GM04503 (cell line): ENCODE results near the gene PTPRD.
A peak's percentile ranks its signal among the peaks of the same experiment; 100 is the strongest.
"Not testable (repeated sequence)": the region's sequence is repeated elsewhere in the genome, so short reads cannot be mapped to it uniquely, and the experiment has no call there.

Experiments
- DNase-seq: peaks from one replicate; pipeline ENCODE4 v3.0.0-alpha.2; 2012; ENCODE audit warnings: low read depth

Gene PTPRD

DNA sequence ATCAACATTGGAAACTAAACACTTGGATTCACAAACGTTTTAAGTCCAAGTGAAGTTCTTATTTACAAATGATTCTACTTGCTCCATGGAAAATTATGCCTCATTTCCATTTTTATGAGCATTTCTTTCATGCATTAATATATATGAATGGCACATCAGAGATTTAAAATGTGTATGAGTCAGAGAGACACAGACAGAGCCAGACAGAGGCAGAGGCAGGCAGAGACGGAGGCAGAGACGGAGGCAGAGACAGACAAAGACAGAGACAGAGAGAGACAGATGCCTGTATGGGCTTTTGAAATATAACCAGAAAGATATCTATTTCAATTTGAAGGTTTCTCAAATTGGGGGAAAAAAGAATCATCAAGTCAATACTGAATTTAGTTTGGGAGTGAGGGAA, 649.0 kb downstream of the PTPRD start:
- DNase-seq, result no peak

- DNase-seq, result no peak
Measured at GRCh38 chr9:9961934-9962333, 650.9 kb downstream of the PTPRD start.

DNA sequence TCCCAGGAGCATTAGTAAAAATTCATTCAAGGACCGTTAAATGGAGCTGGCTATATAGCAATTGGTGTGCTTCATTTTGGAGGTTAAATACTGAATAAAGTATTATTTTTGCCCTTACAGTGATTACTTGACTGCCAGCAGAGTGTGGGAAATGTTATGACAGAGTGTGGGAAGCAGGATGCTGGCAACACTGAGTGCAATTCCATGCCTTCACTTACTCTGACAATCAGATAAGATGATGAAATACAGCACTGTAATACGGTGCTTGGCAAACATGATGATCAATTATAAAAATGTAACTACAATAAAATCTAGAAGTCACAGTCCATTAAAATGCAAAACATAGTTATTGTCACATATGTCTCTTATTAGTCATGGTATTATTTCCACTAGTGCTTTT, 651.3 kb downstream of the PTPRD start:
- DNase-seq, result no peak

DNA sequence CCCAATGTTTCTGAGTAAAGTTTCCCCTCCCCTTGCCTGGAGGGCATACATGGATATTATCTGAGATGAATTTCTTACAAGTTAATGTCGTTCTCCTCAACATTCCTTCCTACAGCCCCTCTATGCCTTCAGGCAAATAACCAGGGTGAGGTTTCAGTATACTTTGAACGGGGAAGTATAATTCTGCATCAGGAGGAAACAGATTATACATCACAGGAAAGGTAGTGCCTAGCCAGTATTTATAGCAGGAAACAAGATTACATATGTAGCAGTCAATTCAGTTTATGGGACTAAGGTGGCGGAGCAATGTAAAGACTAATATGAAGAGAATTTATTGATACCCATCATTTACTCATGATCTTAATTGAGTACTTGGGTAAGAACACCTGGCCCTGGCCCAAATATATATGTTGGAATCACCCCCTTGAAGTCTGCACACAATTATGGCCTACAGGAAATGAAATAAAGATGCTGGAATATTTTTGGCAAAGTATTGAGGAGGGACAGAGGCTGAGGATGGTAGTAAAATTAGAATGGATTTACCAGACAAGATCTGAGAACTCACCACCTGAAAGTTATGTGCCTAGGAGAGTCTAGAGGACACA, 661.1 kb downstream of the PTPRD start:
- no peak for DNase-seq

- DNase-seq, result no peak
Measured at GRCh38 chr9:9950813-9951212, 662.0 kb downstream of the PTPRD start.

DNA sequence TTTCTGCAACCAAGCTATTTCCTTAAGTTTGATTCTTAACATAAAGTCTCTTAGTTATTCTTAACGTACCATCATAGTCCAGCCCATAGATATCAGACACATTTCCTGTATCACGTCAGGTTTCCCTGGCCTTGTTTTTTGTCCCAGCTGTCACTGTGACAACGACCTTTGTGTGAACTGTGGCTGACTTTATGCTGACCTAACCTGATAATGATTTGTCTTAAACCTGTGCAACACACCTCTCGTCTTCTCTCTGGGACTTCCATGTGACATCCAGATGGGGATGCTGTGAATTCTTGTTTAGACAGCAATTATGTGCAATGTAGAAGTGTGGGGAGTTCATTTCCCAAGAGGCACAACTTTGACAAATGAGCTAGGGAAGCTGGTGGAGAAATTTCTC, 662.8 kb downstream of the PTPRD start:
- DNase-seq, result no peak

DNA sequence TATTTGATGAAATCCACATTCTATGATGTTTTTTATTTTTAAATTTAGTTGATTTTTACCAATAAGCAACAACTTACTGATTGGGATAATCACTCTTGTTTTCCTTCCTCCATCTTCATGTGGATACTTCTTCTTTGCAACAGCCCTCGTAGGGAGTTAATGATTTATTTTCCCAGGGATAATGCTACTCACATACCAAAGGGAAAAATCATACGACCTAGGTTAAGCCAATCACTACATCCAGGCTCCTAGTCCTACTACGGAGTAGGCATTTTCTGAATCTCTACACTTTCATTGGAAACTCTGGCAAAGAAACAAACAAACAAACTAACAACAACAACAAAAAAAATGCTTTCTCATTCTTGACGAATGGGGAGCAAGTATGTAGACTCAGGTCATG, 663.4 kb downstream of the PTPRD start:
- DNase-seq, result no peak

- no peak for DNase-seq
Measured at GRCh38 chr9:9945966-9946365, 666.8 kb downstream of the PTPRD start.

DNA sequence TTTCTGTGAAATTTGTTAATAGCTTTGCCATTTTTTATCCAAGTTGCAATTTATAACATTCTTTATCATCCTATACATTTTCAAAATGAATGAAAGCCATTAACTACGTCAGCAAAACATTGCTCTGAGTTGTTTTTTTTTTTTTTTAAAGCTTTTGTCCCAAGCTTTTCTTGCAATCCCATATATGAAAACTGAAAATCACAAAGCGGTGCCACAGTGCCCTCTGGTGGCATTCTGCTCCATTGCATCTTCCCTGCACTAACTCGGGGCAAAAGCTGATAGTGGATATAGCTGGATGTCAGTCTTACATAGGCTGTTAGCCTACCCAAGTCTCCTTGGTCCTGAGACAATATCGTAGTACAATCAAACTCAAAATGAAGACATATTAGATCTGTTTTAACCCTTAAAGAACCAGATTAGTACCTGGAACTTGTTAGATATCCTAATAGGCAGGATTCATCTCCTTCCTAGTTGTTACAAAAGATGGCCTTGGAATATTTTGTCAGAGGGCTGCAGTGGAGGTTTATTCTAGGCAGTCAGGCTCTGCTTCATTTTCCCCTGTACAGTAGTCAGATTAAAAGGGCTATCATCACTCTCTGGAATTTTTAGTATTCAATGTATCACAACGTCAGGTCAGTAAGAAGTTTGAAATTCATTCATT, 669.9 kb downstream of the PTPRD start:
- DNase-seq, result peak; percentile 3

DNA sequence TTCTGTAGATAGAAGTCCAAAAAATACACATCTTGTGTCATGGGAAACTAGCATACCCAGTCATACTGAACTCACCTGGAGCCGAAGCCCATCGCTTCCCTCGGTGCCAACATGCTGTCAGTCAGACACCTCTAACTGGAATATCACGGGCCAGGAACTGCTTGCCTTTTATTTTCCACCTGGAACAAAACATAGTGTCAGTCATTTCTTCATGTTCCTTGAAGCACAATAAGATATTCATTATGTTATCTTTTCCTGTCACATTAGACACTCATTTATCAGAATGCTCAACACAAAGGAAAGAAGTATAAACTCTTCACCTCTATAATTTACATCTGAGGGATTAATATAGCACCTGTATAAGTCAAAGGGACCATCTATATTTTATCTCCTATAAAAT, 674.4 kb downstream of the PTPRD start:
- no peak for DNase-seq

- DNase-seq, result not testable (repeated sequence)
Measured at GRCh38 chr9:9931464-9931863, 681.3 kb downstream of the PTPRD start.

GRCh38 chr9:9924376-9924775, 688.4 kb downstream of the PTPRD start:
- no peak for DNase-seq

GRCh38 chr9:9921805-9922204, 691.0 kb downstream of the PTPRD start:
- no peak for DNase-seq

- no peak for DNase-seq
Measured at GRCh38 chr9:9920425-9921060, 692.3 kb downstream of the PTPRD start.

DNA sequence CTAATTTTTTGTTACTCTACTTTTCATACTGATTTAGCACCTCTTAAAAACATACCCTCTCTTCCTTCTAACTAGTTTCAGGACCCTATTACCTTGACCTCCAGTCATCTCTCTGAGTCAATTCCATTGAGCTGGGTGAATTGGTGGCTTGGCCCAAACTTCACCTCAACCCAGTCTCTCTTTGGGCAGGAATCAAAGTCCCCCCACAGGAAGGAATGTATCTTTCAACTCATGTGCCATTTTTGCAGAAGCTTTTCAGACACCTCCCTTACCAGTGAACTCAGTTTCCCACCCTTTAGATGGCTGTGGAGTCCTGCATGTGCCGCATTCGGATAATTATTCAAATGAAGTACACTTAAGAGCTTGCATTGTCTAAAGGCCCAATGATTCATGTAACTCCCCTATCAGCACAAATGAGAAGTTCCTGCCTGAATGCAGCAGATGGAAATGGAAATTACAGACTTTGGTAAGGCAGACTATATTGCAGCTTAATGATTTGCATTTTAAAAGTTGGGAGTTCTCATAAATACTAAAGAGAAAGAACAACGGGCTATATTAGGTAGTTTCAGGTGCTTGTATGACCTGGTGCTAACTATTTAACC, 693.5 kb downstream of the PTPRD start:
- no peak for DNase-seq

DNA sequence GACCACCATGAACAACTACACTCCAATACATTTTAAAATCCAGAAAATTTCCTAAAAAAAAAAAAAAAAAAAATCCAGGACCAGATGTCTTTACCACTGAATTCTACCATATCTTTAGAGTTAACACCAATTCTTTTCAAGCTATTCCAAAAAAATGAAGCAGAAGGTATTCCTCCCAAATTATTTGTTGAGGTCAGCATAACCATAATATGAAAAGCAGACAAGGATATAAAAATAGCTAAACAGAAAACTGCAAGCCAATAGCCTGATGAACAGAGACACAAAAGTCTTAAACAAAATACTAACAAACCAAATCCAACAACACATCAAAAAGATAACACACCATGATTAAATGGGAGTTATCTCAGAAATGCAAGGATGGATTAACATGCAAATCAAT, 695.4 kb downstream of the PTPRD start:
- no peak for DNase-seq

DNA sequence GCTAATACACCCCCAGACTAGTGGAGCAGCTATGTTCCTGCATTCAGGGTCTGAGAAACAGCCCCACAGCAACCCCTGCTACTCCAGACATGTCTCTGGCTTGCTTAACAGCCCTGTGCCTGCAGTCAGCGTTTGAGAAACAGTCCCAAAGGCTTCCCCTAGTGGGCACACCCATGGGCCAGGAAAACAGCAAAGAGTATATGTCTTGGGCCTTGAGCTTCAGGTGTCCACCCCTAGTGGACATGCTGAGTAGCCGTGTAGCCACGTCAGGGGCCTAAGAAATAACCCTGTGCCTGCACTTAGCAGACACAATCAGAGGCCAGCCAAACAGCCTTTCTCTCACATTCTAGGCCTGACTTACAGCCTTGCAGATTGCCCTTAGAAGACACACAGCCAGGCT, 698.6 kb downstream of the PTPRD start:
- DNase-seq, result no peak

- DNase-seq, result no peak
Measured at GRCh38 chr9:9913276-9913832, 699.4 kb downstream of the PTPRD start.

GRCh38 chr9:9912459-9912858, 700.3 kb downstream of the PTPRD start:
- no peak for DNase-seq

DNA sequence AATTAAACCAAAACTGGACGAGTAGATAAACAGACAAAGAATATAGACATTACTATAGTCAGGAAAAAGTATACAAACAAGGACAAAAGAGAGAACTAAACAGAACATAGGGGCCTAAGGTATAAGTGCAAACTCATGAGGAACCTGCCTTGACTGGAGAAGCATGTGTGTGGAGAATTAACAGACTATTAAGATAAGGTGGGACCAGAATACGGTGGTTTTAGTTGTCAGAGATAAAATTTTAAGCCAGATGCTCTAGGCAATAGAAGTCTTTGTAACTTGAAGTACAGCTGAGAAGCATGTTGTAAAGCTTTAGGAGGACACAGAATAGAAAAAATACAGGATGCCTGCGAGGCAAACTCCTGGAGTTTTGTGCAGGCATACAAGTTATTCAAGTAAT, 707.1 kb downstream of the PTPRD start:
- DNase-seq, result no peak

DNA sequence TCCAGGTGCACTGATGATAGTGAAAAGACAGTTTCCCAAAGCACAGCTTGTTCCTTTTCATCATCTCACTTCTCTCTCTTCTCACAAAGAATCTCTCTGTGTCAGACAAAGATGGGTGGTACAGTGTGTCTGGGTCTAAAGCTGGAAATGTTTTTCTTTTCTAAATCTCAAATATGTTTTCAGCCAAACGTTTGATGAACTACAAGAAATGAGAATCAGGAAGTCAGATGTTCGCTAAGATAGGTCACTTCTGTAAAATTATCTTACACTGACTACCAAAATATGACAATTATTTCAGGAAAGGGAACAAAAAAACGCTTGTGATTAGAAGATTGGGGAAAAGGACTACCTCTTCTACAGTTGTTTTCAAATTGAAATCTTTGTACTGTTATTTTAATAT, 708.8 kb downstream of the PTPRD start:
- no peak for DNase-seq

DNA sequence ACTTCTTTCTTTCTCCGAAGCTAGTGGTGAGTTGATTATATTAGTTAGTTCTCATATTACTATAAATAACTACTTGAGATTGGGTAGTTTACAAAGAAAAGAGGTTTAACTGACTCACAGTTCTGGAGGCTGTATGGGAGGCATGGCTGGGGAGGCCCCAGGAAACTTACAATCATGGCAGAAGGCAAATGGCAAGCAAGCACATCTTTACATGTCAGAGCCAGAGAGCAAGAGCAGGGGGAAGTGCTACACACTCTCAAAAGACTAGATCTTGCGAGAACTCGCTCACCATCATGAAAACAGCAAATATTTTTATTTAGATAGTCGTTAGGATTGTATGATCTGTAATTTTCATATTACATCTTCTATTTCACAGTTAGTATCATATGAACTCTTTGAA, 711.2 kb downstream of the PTPRD start:
- no peak for DNase-seq

DNA sequence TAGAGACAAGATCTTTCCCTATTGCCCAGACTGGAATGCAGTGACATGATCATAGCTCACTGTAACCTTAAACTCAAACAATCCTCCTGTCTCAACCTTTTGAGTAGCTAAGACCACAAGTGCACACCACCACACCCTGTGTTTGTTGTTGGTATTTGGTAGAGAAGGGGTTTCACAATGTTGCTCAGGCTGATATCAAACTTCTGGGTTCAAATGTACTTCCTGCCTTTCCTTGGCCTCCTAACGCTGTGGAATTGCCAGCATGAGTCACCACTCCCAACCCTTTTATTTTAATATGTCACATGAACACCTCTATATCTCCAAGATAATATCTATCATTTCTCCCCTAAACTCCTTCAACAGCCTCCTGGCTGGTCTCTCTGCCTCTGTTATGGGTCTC, 719.0 kb downstream of the PTPRD start:
- no peak for DNase-seq
